GM19240 (cell line): ENCODE measurements around the gene OLFML2A.
"Not testable (repeated sequence)": the region's sequence is repeated elsewhere in the genome, so short reads cannot be mapped to it uniquely, and the experiment has no call there.

Experiments
- DNase-seq: peaks from one replicate; pipeline ENCODE4 v3.0.0; 2011; ENCODE audit warnings: low spot score; ENCODE audit not compliant: insufficient read length

Gene OLFML2A

GRCh38 chr9:124776954-124777648, at the start of gene OLFML2A:
Gene OLFML2A, plus strand, starts transcription at chr9:124777133. Its CDS starts 138 bp downstream, at chr9:124777271.
- no peak for DNase-seq

GRCh38 chr9:124730772-124731171, 46.2 kb upstream of the OLFML2A start:
- DNase-seq: no peak

- DNase-seq: no peak
These were observed 42.8 kb upstream of the OLFML2A start for GRCh38 chr9:124733964-124734740.

DNA sequence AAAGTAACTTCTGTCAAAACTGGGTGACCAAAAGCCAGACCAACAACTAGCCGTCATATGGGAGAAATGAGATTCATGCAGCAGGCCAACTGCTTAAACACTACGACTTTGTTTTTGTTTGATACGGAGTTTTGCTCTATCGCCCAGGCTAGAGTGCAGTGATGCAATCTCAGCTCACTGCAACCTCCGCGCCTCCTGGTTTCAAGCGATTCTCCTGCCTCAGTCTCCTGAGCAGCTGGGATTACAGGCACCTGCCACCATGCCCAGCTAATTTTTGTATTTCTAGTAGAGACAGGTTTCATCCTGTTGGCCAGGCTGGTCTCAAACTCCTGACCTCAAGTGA, 42.2 kb upstream of the OLFML2A start:
- not testable (repeated sequence) for DNase-seq

DNA sequence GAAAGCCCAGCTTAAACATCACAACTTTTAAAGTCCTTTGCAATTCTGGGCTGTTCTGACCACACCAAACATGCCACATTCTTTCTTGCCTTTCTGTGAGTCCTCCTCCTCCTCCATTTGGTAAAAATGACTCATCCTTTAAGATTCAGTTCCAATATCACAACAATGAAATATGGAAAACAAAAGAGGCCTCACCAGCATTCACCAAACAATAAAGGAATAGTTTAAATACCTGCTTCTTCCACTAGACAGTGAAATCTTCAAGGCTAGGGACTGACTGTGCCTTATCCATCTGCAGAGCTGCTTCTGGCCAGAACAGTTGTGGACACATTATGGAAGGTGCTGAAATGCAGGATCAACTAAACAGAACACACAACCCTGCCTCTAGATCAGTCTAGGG, 41.8 kb upstream of the OLFML2A start:
- DNase-seq: no peak

- not testable (repeated sequence) for DNase-seq
These were observed 38.9 kb upstream of the OLFML2A start for GRCh38 chr9:124738075-124738474.

DNA sequence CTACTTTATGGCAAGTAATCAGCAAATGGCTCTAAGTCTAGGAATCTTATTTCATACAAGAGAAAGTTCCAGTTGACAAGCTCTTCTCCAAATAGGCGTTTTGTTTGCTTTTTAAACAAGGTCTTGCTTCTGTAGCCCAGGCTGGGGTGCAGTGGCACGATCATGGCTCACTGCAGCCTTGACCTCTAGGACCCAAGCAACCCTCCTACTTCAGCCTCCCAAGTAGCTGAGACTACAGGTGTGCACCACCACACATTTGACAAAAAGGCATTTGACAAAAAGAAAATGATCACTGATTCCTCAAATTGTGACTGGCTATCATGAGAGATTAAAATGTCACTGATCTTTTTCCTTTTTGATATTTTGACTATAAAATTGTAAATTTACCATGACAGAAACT, 37.6 kb upstream of the OLFML2A start:
- no peak for DNase-seq

- DNase-seq: no peak
These were observed 35.8 kb upstream of the OLFML2A start for GRCh38 chr9:124741149-124741548.

DNA sequence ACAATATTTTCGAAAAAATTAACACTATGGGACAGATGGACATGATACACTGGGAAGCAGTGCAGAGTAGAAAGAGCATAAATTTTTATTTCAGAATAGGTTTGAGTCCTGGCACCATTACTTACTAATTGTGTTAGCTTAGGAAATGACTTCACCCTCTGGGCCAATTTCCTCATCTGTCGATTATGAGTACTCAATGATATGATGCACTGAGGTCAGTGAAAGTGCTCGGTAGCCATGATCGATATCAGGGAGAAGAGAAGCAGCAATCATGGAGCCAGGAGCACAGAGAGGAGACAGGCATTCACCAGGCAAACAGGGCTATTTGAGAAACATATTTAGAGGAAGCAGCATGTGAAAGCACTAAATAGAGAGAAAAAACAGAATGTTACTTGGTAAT, 35.3 kb upstream of the OLFML2A start:
- DNase-seq: no peak

GRCh38 chr9:124742940-124743339, 34.0 kb upstream of the OLFML2A start:
- DNase-seq: no peak

- DNase-seq: no peak
These were observed 33.1 kb upstream of the OLFML2A start for GRCh38 chr9:124743686-124744348.

GRCh38 chr9:124747065-124747464, 29.9 kb upstream of the OLFML2A start:
- no peak for DNase-seq

DNA sequence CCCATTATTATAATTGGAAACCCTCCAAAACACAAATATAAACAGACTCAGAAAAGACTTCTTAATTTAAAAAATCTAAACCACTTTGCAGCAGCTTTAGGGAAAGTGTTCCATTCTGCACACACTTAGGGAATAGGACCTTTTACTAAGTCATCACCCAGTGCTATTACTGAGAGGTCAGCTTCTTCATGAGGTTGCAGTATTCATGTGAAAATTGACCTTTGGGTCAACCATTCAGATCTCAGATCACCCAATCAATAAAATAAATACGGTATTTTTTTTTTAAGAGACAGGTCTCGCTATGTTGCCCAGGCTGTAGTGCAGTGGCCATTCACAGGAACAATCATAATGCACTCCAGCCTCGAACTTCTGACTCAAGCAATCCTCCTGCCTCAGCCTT, 27.6 kb upstream of the OLFML2A start:
- no peak for DNase-seq

DNA sequence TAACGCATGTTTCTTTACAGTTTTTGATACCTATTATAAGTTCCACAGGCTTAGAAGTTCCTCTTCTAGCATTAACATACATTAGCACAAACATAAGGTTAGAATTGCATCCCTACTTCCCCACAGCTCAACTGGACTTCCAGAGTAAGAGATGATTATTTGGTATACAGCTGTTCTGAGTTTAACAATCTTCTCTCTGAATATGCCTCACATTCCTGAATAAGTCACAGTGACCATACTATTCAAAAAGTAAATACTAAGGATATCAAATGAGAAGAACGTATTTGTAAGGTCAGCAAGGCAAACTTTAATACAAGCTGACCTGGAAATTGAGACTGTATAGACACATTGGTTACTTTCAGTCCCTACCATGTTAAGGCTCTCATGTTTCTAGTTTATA, 27.2 kb upstream of the OLFML2A start:
- DNase-seq: no peak

- DNase-seq: no peak
These were observed 24.0 kb upstream of the OLFML2A start for GRCh38 chr9:124752967-124753366.

DNA sequence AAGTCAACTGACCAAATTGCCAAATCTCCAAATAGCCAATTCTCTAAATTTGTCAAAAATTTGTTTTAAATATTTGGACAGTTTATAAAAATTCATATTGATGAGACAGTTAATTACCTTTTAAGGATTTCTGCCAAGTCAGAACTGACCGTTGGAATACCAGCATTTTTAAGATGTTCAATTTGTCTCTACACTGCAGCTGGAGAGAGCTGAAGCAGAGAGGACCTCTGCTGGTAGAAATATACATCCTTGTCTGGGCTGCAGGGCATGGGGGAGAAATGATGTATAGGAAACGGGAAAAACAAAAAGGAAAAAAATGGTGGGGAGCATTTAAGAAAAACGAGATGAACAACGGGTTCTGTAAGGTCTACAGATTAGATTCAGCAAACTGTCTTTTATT, 22.6 kb upstream of the OLFML2A start:
- no peak for DNase-seq

- no peak for DNase-seq
These were observed 21.9 kb upstream of the OLFML2A start for GRCh38 chr9:124755061-124755460.

GRCh38 chr9:124756011-124756410, 20.9 kb upstream of the OLFML2A start:
- no peak for DNase-seq

DNA sequence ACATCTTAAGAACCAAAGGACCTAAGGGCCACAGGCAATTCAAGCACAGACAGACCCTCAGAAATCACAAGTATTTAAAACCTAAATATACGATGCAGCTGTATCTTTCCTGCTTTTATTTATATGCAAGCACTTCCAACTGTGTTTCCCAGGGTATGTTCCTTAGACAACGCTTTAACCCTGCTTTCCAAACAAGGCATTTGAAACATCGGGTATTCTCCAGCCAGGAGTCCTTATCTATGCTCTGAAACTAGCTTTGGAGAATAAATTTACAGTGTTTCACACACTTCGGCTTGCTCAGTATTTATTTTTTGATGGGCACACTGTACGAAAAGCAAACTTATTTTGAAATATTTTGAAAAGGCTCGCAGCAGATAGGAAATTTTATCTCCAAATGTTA, 19.3 kb upstream of the OLFML2A start:
- no peak for DNase-seq

DNA sequence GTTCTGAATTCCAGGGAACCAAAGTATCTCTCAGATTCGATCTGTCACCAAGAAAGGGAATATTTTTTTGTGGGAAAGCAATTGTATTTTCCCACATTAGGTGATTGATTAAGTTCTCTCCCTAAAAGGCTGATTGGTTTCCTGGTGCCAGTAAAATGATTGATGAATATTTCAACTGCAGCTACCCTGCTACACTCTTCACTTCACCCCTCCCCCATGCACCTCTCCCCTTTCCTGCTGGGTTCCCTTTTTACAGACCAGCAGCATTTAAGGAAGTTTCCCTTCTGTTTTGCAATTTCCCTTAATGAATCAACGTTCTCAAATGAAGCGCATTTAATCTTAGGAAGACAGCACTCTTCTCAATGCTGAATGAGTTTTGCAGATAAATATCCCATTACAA, 18.9 kb upstream of the OLFML2A start:
- no peak for DNase-seq

- DNase-seq: no peak
These were observed 18.2 kb upstream of the OLFML2A start for GRCh38 chr9:124758691-124759090.

DNA sequence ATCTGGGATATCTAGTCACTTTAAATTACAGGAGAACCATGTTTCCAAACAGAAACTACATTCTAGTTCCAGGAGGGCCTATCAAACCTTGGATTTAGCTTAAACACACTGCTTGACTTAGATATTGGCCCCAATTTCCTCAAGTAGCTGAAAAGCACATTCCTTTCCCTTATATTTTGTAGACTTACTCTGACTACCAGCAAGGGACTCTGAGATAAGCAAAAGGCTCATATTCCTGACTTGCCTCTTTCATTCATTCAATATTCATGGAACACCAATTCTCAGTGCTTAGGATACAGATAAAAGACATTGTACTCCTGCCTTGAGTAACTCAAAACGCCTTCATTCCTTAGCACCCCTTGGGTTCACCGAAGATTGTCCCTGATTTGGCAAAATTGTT, 17.6 kb upstream of the OLFML2A start:
- DNase-seq: no peak

- DNase-seq: no peak
These were observed 16.2 kb upstream of the OLFML2A start for GRCh38 chr9:124760719-124761118.
